SK-N-SH (cell line): Measurements from ENCODE around the gene SMIM24. TPM values are rescaled to one million over a fixed set of nuclear protein-coding genes. Genes with fewer than 3 reads are reported as not detected.
A peak's percentile ranks its signal among the peaks of the same experiment; 100 is the strongest.

Experiments
- CTCF ChIA-PET: fragments of 300-600, 350-600 bp; formaldehyde crosslinking; extraction: SDS; loops from one replicate; lab custom pipeline; 2021; lab: Yijun Ruan, JAX
- POLR2A ChIA-PET: fragments of 350-600 bp; sonication (Branson Sonifier 250); formaldehyde crosslinking; extraction: SDS; loops from one replicate; lab custom pipeline; 2020; ENCODE audit warnings: antibody characterized with exemption, inconsistent platforms; lab: Yijun Ruan, JAX
- DNase-seq: peaks from one replicate; pipeline ENCODE4 v3.0.0; 2012
- H2AFZ ChIP-seq: fragments of 200-600 bp; sonication (generic); 2 replicates; pipeline ENCODE4 v1.8.1; 2016; ENCODE audit warnings: antibody characterized with exemption, mild to moderate bottlenecking, low read depth
- H3F3A ChIP-seq: fragments of 200-600 bp; sonication (generic); replicated peaks from 2 replicates; pipeline ENCODE3; 2016; ENCODE audit warnings: antibody characterized with exemption, mild to moderate bottlenecking; ENCODE audit not compliant: insufficient read depth
- H3K27ac ChIP-seq, 2 experiments: fragments of 200-500 bp in 1 of 2; fragments of 200-600 bp in 1 of 2; sonication (Bioruptor generic) in 1 of 2; sonication (generic), shearing (Covaris generic) in 1 of 2; 2 replicates each; pipeline versions ENCODE4 v1.5.1 to v1.6.1; 2014 to 2016; ENCODE audit warnings: low read depth in 2 of 2, inconsistent platforms in 1 of 2, low read length in 1 of 2, mild to moderate bottlenecking in 1 of 2, mixed read lengths in 1 of 2
- H3K27me3 ChIP-seq: fragments of 200-600 bp; sonication (generic), shearing (Covaris generic); 2 replicates; pipeline ENCODE4 v1.6.1; 2016; ENCODE audit warnings: mixed run types; ENCODE audit not compliant: insufficient read depth
- H3K36me3 ChIP-seq, 2 experiments: fragments of 200-500 bp in 1 of 2; fragments of 200-600 bp in 1 of 2; sonication (Bioruptor generic) in 1 of 2; sonication (generic) in 1 of 2; replicated peaks in 1 of 2; 2 replicates each; pipeline versions ENCODE3 to v1.5.1; 2014 to 2016; ENCODE audit warnings: low read length in 1 of 2, mild to moderate bottlenecking in 1 of 2; ENCODE audit not compliant: insufficient read depth in 2 of 2, control insufficient read depth in 1 of 2
- H3K4me1 ChIP-seq, 2 experiments: fragments of 200-500 bp in 1 of 2; fragments of 200-600 bp in 1 of 2; sonication (Bioruptor generic) in 1 of 2; sonication (generic), shearing (Covaris generic) in 1 of 2; 2 replicates each; pipeline versions ENCODE4 v1.5.1 to v1.6.1; 2014 to 2016; ENCODE audit warnings: low read depth in 1 of 2, low read length in 1 of 2, mixed run types in 1 of 2; ENCODE audit not compliant: insufficient read depth in 2 of 2, control insufficient read depth in 1 of 2
- H3K4me2 ChIP-seq: fragments of 200-600 bp; sonication (generic), shearing (Covaris generic); 2 replicates; pipeline ENCODE4 v1.6.1; 2017; ENCODE audit warnings: mixed run types
- H3K4me3 ChIP-seq, 2 experiments: fragments of 200-500 bp in 1 of 2; fragments of 200-600 bp in 1 of 2; sonication (Bioruptor generic) in 1 of 2; sonication (generic), shearing (Covaris generic) in 1 of 2; 2 replicates each; pipeline versions ENCODE4 v1.5.1 to v1.8.1; 2014 to 2016; ENCODE audit warnings: low read depth in 2 of 2, inconsistent platforms in 1 of 2, low read length in 1 of 2, mild to moderate bottlenecking in 1 of 2, mixed read lengths in 1 of 2, moderate library complexity in 1 of 2
- H3K79me2 ChIP-seq: fragments of 200-600 bp; sonication (generic); 2 replicates; pipeline ENCODE4 v1.8.1; 2017; ENCODE audit warnings: mild to moderate bottlenecking; ENCODE audit not compliant: insufficient read depth
- H3K9ac ChIP-seq: fragments of 200-600 bp; sonication (generic); 2 replicates; pipeline ENCODE4 v1.6.1; 2017; ENCODE audit warnings: mixed run types
- H3K9me2 ChIP-seq: fragments of 200-600 bp; sonication (generic); 2 replicates; pipeline ENCODE4 v1.6.1; 2017; ENCODE audit warnings: mixed run types
- H3K9me3 ChIP-seq: fragments of 200-600 bp; sonication (generic); 2 replicates; pipeline ENCODE4 v1.6.1; 2017; ENCODE audit warnings: mixed run types, mild to moderate bottlenecking, moderate library complexity
- H4K20me1 ChIP-seq: fragments of 200-600 bp; sonication (generic); 2 replicates; pipeline ENCODE4 v1.6.1; 2017; ENCODE audit warnings: mild to moderate bottlenecking, mixed run types; ENCODE audit not compliant: insufficient read depth
- CHD2 ChIP-seq: fragments of 150-350 bp; IDR thresholded peaks from 2 replicates; pipeline ENCODE4 v1.6.1; 2018; ENCODE audit warnings: low read length; ENCODE audit not compliant: partially characterized antibody
- ELF1 ChIP-seq: IDR thresholded peaks from 2 replicates; pipeline ENCODE4 v1.4.0; 2012
- MEF2A ChIP-seq: IDR thresholded peaks from 2 replicates; pipeline ENCODE4 v1.4.0; 2012; ENCODE audit warnings: low read depth, borderline replicate concordance
- NFIC ChIP-seq: IDR thresholded peaks from 2 replicates; pipeline ENCODE4 v1.4.0; 2012; ENCODE audit warnings: borderline replicate concordance
- NRF1 ChIP-seq: IDR thresholded peaks from 2 replicates; pipeline ENCODE4 v1.6.1; 2012; ENCODE audit warnings: low read depth, mild to moderate bottlenecking, low read length
- POLR2AphosphoS5 ChIP-seq: IDR thresholded peaks from 2 replicates; pipeline ENCODE4 v1.6.1; 2012; ENCODE audit warnings: low read depth, low read length
- RAD21 ChIP-seq: IDR thresholded peaks from 2 replicates; pipeline ENCODE4 v1.6.1; 2012; ENCODE audit warnings: mild to moderate bottlenecking, low read length
- RCOR1 ChIP-seq: fragments of 150-350 bp; IDR thresholded peaks from 2 replicates; pipeline ENCODE4 v1.6.1; 2017; ENCODE audit warnings: antibody characterized with exemption, low read length
- RXRA ChIP-seq: IDR thresholded peaks from 2 replicates; pipeline ENCODE4 v1.4.0; 2012; ENCODE audit warnings: low read depth, mild to moderate bottlenecking, borderline replicate concordance
- SIN3A ChIP-seq: IDR thresholded peaks from 2 replicates; pipeline ENCODE4 v1.6.1; 2012; ENCODE audit warnings: low read depth, mild to moderate bottlenecking, low read length, moderate library complexity, borderline replicate concordance
- SMC3 ChIP-seq: IDR thresholded peaks from 2 replicates; pipeline ENCODE4 v1.6.1; 2012; ENCODE audit warnings: low read depth, low read length, improper control_type of control experiment
- TAF1 ChIP-seq: IDR thresholded peaks from 2 replicates; pipeline ENCODE4 v1.6.1; 2012; ENCODE audit warnings: low read depth, mild to moderate bottlenecking, low read length, moderate library complexity, borderline replicate concordance
- TCF12 ChIP-seq: IDR thresholded peaks from 2 replicates; pipeline ENCODE4 v1.4.0; 2012
- WGBS: methylation state at CpG from one replicate; pipeline ENCODE4 v1.1.6; 2017; ENCODE audit warnings: low lambda C conversion rate; 5-methylcytosine and 5-hydroxymethylcytosine counted together
- polyA plus RNA-seq, 3 experiments: library from polyadenylated mRNA; depleted of rRNA; stranded (reverse); fragments of >200 nt; gene quantifications; 2 replicates each; pipeline ENCODE4 v1.2.3, GENCODE V29; 2012
- TF ChIP-seq, protein P1 (sequence below): fragments of 200-600 bp; sonication (generic); IDR thresholded peaks from 2 replicates; pipeline ENCODE4 v1.6.1; 2017; ENCODE audit warnings: antibody characterized with exemption, mild to moderate bottlenecking, moderate library complexity
- TF ChIP-seq, protein P2 (sequence below): IDR thresholded peaks from 2 replicates; pipeline ENCODE4 v1.4.0; 2012; ENCODE audit warnings: low read depth, borderline replicate concordance
- TF ChIP-seq, protein P3 (sequence below): IDR thresholded peaks from 2 replicates; pipeline ENCODE4 v1.4.0; 2012; ENCODE audit warnings: low read depth, borderline replicate concordance
- TF ChIP-seq, protein P4 (sequence below): fragments of 150-350 bp; IDR thresholded peaks from 2 replicates; pipeline ENCODE4 v1.6.1; 2016; ENCODE audit warnings: mild to moderate bottlenecking, low read depth, low read length

The SMIM24 gene
- polyA plus RNA-seq, 1 of the 3 experiments (the other 2 are of a cell fraction), result 0.12 TPM

DNA sequence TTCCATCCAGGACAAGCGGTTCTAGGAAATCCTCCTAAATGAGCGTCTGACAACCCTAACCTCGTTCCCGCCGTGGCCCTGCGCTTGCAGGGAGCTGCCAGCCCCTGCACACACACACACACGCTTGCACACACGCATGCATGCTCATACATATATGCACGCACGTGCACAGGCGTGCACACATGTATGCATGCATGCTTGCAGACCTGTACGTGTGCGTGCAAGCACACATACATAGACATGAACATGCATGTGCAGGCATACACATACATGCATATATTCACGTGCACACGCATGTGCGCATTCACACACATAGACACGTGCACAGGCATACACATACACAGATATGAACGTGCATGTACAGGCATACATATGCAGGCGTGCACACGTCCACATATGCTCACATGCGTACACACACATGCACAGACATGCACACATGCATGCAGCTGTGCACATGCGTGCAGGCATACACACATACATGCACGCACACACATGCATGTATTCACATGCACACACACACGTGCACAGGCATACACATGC lies 35.6 kb downstream of the SMIM24 start:
- Histone ChIP-seq H3K27ac (peak overlapping the region in 1 of 2 experiments; percentile 78; a peak in 2 of 4 replicates), H3K9ac (no peak overlapping the region), H3K9me2 (no peaks in the 10 kb centered on the region), H3K9me3 (no peaks in the 10 kb centered on the region), H3K36me3 (peaks cover 7 to 30% of the 10 kb centered on the region in 2 experiments), H3K4me2 (no peak overlapping the region), H3K4me1 (peaks cover 0 to 39% of the 10 kb centered on the region in 2 experiments; a peak in 1 of 4 replicates), H3F3A (peaks cover 15% of the 10 kb centered on the region), H3K27me3 (no peaks in the 10 kb centered on the region), H3K4me3 (no peak overlapping the region), H3K79me2 (peaks cover 25% of the 10 kb centered on the region), H4K20me1 (peaks cover 21% of the 10 kb centered on the region), H2AFZ (no peak overlapping the region)
- no peak for TF ChIP-seq POLR2AphosphoS5
- TF ChIP-seq NRF1, result no peak
- TF ChIP-seq ELF1, result no peak
- no peak for TF ChIP-seq NFIC
- TF ChIP-seq, protein P1, sequence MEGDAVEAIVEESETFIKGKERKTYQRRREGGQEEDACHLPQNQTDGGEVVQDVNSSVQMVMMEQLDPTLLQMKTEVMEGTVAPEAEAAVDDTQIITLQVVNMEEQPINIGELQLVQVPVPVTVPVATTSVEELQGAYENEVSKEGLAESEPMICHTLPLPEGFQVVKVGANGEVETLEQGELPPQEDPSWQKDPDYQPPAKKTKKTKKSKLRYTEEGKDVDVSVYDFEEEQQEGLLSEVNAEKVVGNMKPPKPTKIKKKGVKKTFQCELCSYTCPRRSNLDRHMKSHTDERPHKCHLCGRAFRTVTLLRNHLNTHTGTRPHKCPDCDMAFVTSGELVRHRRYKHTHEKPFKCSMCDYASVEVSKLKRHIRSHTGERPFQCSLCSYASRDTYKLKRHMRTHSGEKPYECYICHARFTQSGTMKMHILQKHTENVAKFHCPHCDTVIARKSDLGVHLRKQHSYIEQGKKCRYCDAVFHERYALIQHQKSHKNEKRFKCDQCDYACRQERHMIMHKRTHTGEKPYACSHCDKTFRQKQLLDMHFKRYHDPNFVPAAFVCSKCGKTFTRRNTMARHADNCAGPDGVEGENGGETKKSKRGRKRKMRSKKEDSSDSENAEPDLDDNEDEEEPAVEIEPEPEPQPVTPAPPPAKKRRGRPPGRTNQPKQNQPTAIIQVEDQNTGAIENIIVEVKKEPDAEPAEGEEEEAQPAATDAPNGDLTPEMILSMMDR, result no peak
- no peak for TF ChIP-seq TCF12
- TF ChIP-seq, protein P2, sequence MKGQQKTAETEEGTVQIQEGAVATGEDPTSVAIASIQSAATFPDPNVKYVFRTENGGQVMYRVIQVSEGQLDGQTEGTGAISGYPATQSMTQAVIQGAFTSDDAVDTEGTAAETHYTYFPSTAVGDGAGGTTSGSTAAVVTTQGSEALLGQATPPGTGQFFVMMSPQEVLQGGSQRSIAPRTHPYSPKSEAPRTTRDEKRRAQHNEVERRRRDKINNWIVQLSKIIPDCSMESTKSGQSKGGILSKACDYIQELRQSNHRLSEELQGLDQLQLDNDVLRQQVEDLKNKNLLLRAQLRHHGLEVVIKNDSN, result no peak
- TF ChIP-seq, protein P3, sequence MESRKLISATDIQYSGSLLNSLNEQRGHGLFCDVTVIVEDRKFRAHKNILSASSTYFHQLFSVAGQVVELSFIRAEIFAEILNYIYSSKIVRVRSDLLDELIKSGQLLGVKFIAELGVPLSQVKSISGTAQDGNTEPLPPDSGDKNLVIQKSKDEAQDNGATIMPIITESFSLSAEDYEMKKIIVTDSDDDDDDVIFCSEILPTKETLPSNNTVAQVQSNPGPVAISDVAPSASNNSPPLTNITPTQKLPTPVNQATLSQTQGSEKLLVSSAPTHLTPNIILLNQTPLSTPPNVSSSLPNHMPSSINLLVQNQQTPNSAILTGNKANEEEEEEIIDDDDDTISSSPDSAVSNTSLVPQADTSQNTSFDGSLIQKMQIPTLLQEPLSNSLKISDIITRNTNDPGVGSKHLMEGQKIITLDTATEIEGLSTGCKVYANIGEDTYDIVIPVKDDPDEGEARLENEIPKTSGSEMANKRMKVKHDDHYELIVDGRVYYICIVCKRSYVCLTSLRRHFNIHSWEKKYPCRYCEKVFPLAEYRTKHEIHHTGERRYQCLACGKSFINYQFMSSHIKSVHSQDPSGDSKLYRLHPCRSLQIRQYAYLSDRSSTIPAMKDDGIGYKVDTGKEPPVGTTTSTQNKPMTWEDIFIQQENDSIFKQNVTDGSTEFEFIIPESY, result no peak
- TF ChIP-seq MEF2A, result no peak
- no peak for TF ChIP-seq RCOR1
- no peak for TF ChIP-seq RAD21
- TF ChIP-seq, protein P4, sequence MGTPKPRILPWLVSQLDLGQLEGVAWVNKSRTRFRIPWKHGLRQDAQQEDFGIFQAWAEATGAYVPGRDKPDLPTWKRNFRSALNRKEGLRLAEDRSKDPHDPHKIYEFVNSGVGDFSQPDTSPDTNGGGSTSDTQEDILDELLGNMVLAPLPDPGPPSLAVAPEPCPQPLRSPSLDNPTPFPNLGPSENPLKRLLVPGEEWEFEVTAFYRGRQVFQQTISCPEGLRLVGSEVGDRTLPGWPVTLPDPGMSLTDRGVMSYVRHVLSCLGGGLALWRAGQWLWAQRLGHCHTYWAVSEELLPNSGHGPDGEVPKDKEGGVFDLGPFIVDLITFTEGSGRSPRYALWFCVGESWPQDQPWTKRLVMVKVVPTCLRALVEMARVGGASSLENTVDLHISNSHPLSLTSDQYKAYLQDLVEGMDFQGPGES, result no peak
- no peak for TF ChIP-seq TAF1
- no peak for TF ChIP-seq SIN3A
- TF ChIP-seq RXRA, result no peak
- TF ChIP-seq CHD2, result no peak
- no peak for TF ChIP-seq SMC3
- no peak for DNase-seq
- CTCF ChIA-PET, result interaction anchor here (4.8 kb wide), 1 partner anchor 16 kb away, joined by 31 read pairs; no protein-coding TSS in a partner anchor
- WGBS, result 95% methylated on average over 24 of the region's 24 CpGs
- POLR2A ChIA-PET, result interaction anchor here (0.6 kb wide), 1 partner anchor 57 kb away, joined by 3 read pairs; no protein-coding TSS in a partner anchor
